SK-N-SH treated with all-trans-retinoic acid at 6 μM for 48 hours (cell line): ENCODE results near the gene HS3ST4.

ENCODE experiments used
- ATAC-seq: fragments of 200-7000 bp; cut with Tn5 transposase; 3 replicates; pipeline ENCODE4 v1.9.1; 2020; ENCODE audit warnings: mild to moderate bottlenecking, moderate library complexity
- ARNTL ChIP-seq: fragments of 450-650 bp; formaldehyde crosslinking; IDR thresholded peaks from 2 replicates; pipeline ENCODE4 v1.5.0; 2020; ENCODE audit warnings: low read depth, mild to moderate bottlenecking, moderate library complexity, borderline replicate concordance
- BACH2 ChIP-seq: fragments of 250-450 bp; sonication (Bioruptor Pico); IDR thresholded peaks from 2 replicates; pipeline ENCODE4 v1.9.0; 2021; ENCODE audit warnings: mild to moderate bottlenecking, borderline replicate concordance
- CREB5 ChIP-seq: fragments of 250-450 bp; sonication (Bioruptor Pico); IDR thresholded peaks from 2 replicates; pipeline ENCODE4 v1.5.1; 2020; ENCODE audit warnings: low read depth, mild to moderate bottlenecking, moderate library complexity
- CSDC2 ChIP-seq: fragments of 250-450 bp; sonication (Bioruptor Pico); IDR thresholded peaks from 2 replicates; pipeline ENCODE4 v1.5.0; 2020; ENCODE audit warnings: mild to moderate bottlenecking, moderate library complexity
- CSRNP3 ChIP-seq: fragments of 250-450 bp; sonication (Bioruptor Pico); IDR thresholded peaks from 2 replicates; pipeline ENCODE4 v1.5.1; 2021; ENCODE audit warnings: mild to moderate bottlenecking, moderate library complexity
- ESRRG ChIP-seq: fragments of 250-450 bp; sonication (Bioruptor Pico); IDR thresholded peaks from 2 replicates; pipeline ENCODE4 v1.6.1; 2021; ENCODE audit warnings: mild to moderate bottlenecking
- ISL1 ChIP-seq: fragments of 250-450 bp; sonication (Bioruptor Pico); IDR thresholded peaks from 2 replicates; pipeline ENCODE4 v2.1.2; 2022; ENCODE audit warnings: mild to moderate bottlenecking, moderate library complexity
- OSR1 ChIP-seq: fragments of 250-450 bp; sonication (Bioruptor Pico); IDR thresholded peaks from 2 replicates; pipeline ENCODE4 v1.8.0; 2022; ENCODE audit warnings: moderate library complexity, mild to moderate bottlenecking, inconsistent platforms
- PATZ1 ChIP-seq: fragments of 250-450 bp; sonication (Bioruptor Pico); IDR thresholded peaks from 2 replicates; pipeline ENCODE4 v1.8.0; 2020; ENCODE audit warnings: mild to moderate bottlenecking, moderate library complexity, borderline replicate concordance
- POU6F1 ChIP-seq: fragments of 250-450 bp; sonication (Bioruptor Pico); IDR thresholded peaks from 2 replicates; pipeline ENCODE4 v1.8.0; 2021; ENCODE audit warnings: low read depth, mild to moderate bottlenecking, moderate library complexity, borderline replicate concordance
- PPARA ChIP-seq: fragments of 250-450 bp; sonication (Bioruptor Pico); IDR thresholded peaks from 2 replicates; pipeline ENCODE4 v1.5.0; 2020; ENCODE audit warnings: mild to moderate bottlenecking, borderline replicate concordance
- RARB ChIP-seq: fragments of 250-450 bp; sonication (Bioruptor Pico); IDR thresholded peaks from 2 replicates; pipeline ENCODE4 v1.8.0; 2021; ENCODE audit warnings: mild to moderate bottlenecking, moderate library complexity
- SNAI2 ChIP-seq: fragments of 250-450 bp; sonication (Bioruptor Pico); IDR thresholded peaks from 2 replicates; pipeline ENCODE4 v1.5.0; 2020; ENCODE audit warnings: mild to moderate bottlenecking, moderate library complexity
- TOX ChIP-seq: fragments of 250-450 bp; sonication (Bioruptor Pico); IDR thresholded peaks from 2 replicates; pipeline ENCODE4 v1.8.0; 2021; ENCODE audit warnings: mild to moderate bottlenecking, moderate library complexity, borderline replicate concordance
- TSHZ2 ChIP-seq: fragments of 250-450 bp; sonication (Bioruptor Pico); IDR thresholded peaks from 2 replicates; pipeline ENCODE4 v1.5.0; 2020; ENCODE audit warnings: mild to moderate bottlenecking, moderate library complexity
- ZC3H10 ChIP-seq: fragments of 250-450 bp; sonication (Bioruptor Pico); IDR thresholded peaks from 2 replicates; pipeline ENCODE4 v1.5.1; 2021; ENCODE audit warnings: mild to moderate bottlenecking, moderate library complexity
- ZFP3 ChIP-seq: fragments of 250-450 bp; sonication (Bioruptor Pico); IDR thresholded peaks from 2 replicates; pipeline ENCODE4 v1.5.0; 2020; ENCODE audit warnings: mild to moderate bottlenecking, moderate library complexity
- ZFP30 ChIP-seq: fragments of 450-650 bp; formaldehyde crosslinking; IDR thresholded peaks from 2 replicates; pipeline ENCODE4 v1.5.0; 2022; ENCODE audit warnings: mild to moderate bottlenecking, moderate library complexity
- ZNF565 ChIP-seq: fragments of 450-650 bp; formaldehyde crosslinking; conservative IDR thresholded peaks from 2 replicates; pipeline ENCODE4 v1.5.0; 2020; ENCODE audit warnings: low read depth, mild to moderate bottlenecking, moderate library complexity
- ZNF70 ChIP-seq: fragments of 450-650 bp; formaldehyde crosslinking; IDR thresholded peaks from 2 replicates; pipeline ENCODE4 v1.5.0; 2020; ENCODE audit warnings: mild to moderate bottlenecking, moderate library complexity
- ZNF8 ChIP-seq: fragments of 450-650 bp; formaldehyde crosslinking; IDR thresholded peaks from 2 replicates; pipeline ENCODE4 v1.5.0; 2020; ENCODE audit warnings: mild to moderate bottlenecking, moderate library complexity

HS3ST4 gene

GRCh38 chr16:25788637-25789036 is 96.9 kb downstream of the HS3ST4 start:
- ATAC-seq: no peak
- TF ChIP-seq ZNF565 (no peak), ZFP30 (no peak), RARB (CRISPR knock-in tag) (no peak), ARNTL (CRISPR knock-in tag) (no peak), SNAI2 (CRISPR knock-in tag) (no peak)

- no peak for ATAC-seq
- no peak for TF ChIP-seq ZFP30
- no peak for TF ChIP-seq OSR1 (CRISPR knock-in tag)
- TF ChIP-seq ZFP3 (CRISPR knock-in tag): no peak
- TF ChIP-seq TSHZ2: no peak
- TF ChIP-seq ZNF8 (CRISPR knock-in tag): no peak
- no peak for TF ChIP-seq ISL1 (CRISPR knock-in tag)
- no peak for TF ChIP-seq ESRRG
- no peak for TF ChIP-seq SNAI2 (CRISPR knock-in tag)
These were observed 104.5 kb downstream of the HS3ST4 start for GRCh38 chr16:25796239-25796638.

GRCh38 chr16:25798065-25798464 is 106.3 kb downstream of the HS3ST4 start:
- no peak for ATAC-seq
- TF ChIP-seq ZNF70 (CRISPR knock-in tag): no peak
- no peak for TF ChIP-seq ZFP30
- no peak for TF ChIP-seq SNAI2 (CRISPR knock-in tag)
- no peak for TF ChIP-seq POU6F1 (CRISPR knock-in tag)
- no peak for TF ChIP-seq CSDC2 (CRISPR knock-in tag)
- TF ChIP-seq BACH2: no peak
- no peak for TF ChIP-seq ZFP3 (CRISPR knock-in tag)
- TF ChIP-seq TOX (CRISPR knock-in tag): no peak
- TF ChIP-seq OSR1 (CRISPR knock-in tag): no peak
- TF ChIP-seq CSRNP3 (CRISPR knock-in tag): no peak
- TF ChIP-seq PATZ1 (CRISPR knock-in tag): no peak
- no peak for TF ChIP-seq ISL1 (CRISPR knock-in tag)
- TF ChIP-seq CREB5 (CRISPR knock-in tag): no peak
- no peak for TF ChIP-seq ZNF565
- no peak for TF ChIP-seq PPARA (CRISPR knock-in tag)
- TF ChIP-seq ARNTL (CRISPR knock-in tag): no peak
- TF ChIP-seq TSHZ2: no peak
- TF ChIP-seq ESRRG: no peak
- no peak for TF ChIP-seq ZC3H10 (CRISPR knock-in tag)
